HepG2 (cell line): ENCODE data around the gene LST1. TPM values are rescaled to one million over a fixed set of nuclear protein-coding genes. Genes with fewer than 3 reads are reported as not detected.

ENCODE experiments used
- ARHGAP35 ChIP-seq: sonication (generic); formaldehyde crosslinking; IDR thresholded peaks from 2 replicates; pipeline ENCODE4 v1.9.0; 2022; ENCODE audit warnings: mild to moderate bottlenecking, inconsistent platforms, moderate library complexity, missing genetic modification reagents, borderline replicate concordance
- DNMT1 ChIP-seq: sonication (generic); formaldehyde crosslinking; IDR thresholded peaks from 2 replicates; pipeline ENCODE4 v1.5.1; 2020; ENCODE audit warnings: mild to moderate bottlenecking, missing genetic modification reagents
- IRX3 ChIP-seq: sonication (generic); formaldehyde crosslinking; IDR thresholded peaks from 2 replicates; pipeline ENCODE4 v1.8.1; 2023; ENCODE audit warnings: mild to moderate bottlenecking, low read depth, missing genetic modification reagents, borderline replicate concordance
- SMARCC2 ChIP-seq: fragments of 450-650 bp; IDR thresholded peaks from 2 replicates; pipeline ENCODE4 v1.6.1; 2017; ENCODE audit warnings: antibody characterized with exemption, mild to moderate bottlenecking
- SNAPC4 ChIP-seq: sonication (generic); formaldehyde crosslinking; IDR thresholded peaks from 2 replicates; pipeline ENCODE4 v1.4.0; 2020; ENCODE audit warnings: mild to moderate bottlenecking, missing genetic modification reagents
- TAF1 ChIP-seq: sonication (generic); formaldehyde crosslinking; IDR thresholded peaks from 2 replicates; pipeline ENCODE4 v1.4.0; 2020; ENCODE audit warnings: missing genetic modification reagents
- ZFY ChIP-seq: sonication (generic); formaldehyde crosslinking; IDR thresholded peaks from 2 replicates; pipeline ENCODE4 v1.4.0; 2020; ENCODE audit warnings: missing genetic modification reagents
- ZNF33A ChIP-seq: sonication (generic); formaldehyde crosslinking; IDR thresholded peaks from 2 replicates; pipeline ENCODE4 v1.5.1; 2020; ENCODE audit warnings: missing genetic modification reagents, mild to moderate bottlenecking, moderate library complexity, borderline replicate concordance
- ZNF512 ChIP-seq: sonication (generic); formaldehyde crosslinking; IDR thresholded peaks from 2 replicates; pipeline ENCODE4 v1.4.0; 2020; ENCODE audit warnings: mild to moderate bottlenecking, missing genetic modification reagents
- ZNF543 ChIP-seq: sonication (generic); formaldehyde crosslinking; IDR thresholded peaks from 2 replicates; pipeline ENCODE4 v1.4.0; 2020; ENCODE audit warnings: mild to moderate bottlenecking, missing genetic modification reagents
- ZNF549 ChIP-seq: sonication (generic); formaldehyde crosslinking; IDR thresholded peaks from 2 replicates; pipeline ENCODE4 v1.5.0; 2020; ENCODE audit warnings: missing genetic modification reagents
- ZNF598 ChIP-seq: sonication (generic); formaldehyde crosslinking; IDR thresholded peaks from 2 replicates; pipeline ENCODE4 v1.5.1; 2020; ENCODE audit warnings: mild to moderate bottlenecking, missing genetic modification reagents, borderline replicate concordance
- polyA plus RNA-seq, 8 experiments: library from polyadenylated mRNA; depleted of rRNA in 3 of 8; stranded (reverse) in 7 of 8; unstranded in 1 of 8; fragments of >200 nt; fragmentation: Illumina TruSeq in 4 of 8; extraction: Trizol in 4 of 8; gene quantifications; 2 replicates each; pipeline versions ENCODE4 v1.2.1 to v1.2.3, GENCODE V29; 2011 to 2016; ENCODE audit warnings: low read depth in 4 of 8, missing spikeins in 1 of 8, mixed read lengths in 1 of 8; ENCODE audit not compliant: insufficient read depth in 1 of 8
- total RNA-seq, 5 experiments: library from RNA; depleted of rRNA; stranded (reverse); fragments of >200 nt; fragmentation: Illumina TruSeq; extraction: Trizol; gene quantifications; 2 replicates each; pipeline ENCODE4 v1.2.3, GENCODE V29; 2016; ENCODE audit warnings: low read depth in 1 of 5
- TF ChIP-seq, protein P1 (sequence below): sonication (generic); formaldehyde crosslinking; IDR thresholded peaks from 2 replicates; pipeline ENCODE4 v1.4.0; 2020; ENCODE audit warnings: mild to moderate bottlenecking, missing genetic modification reagents

The LST1 gene
- total and polyA plus RNA-seq, 2 of the 13 experiments (the other 11 are each of a cell fraction or from before 2014, with no cell fraction given) = not detected

DNA sequence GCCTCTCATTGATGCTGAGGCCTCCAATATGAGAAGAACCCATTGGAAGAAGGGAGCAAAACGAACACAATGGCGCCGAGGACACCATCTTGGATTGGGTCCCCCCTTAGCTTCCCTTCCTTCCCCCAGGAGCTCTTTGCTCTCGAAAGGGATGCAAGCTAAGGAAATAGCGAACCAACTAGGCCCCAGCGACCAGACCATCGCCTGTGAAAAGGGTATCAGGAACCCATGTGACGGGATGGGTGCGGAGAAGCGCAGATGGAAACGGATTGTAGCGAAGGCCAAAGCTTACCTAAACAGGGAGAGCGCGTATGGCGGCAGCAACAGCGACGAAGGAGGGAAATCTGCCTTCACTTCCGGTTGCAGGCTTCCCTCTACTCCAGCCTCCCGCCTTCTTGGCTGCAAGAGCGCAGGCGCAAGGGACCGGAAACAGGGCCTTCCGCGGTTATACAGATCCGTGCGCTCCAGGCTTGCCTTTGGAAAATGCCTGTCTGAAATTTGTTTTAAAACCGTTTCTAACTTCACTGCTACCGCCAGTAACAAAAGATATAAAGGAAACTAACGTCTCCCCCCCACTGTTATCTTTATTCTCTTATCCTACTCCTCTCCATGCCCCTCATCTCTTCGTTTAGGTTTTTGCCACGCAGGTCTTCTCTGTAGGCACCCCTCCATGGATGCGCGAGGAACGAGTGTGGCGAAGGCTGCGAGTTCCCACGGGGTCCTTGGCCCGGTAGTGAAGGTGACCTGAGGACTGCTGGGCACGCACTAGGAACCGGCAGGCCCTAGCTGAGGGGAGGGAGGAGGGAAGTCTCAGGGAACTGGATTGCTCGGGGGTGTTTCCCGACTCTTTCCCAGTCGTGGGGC, 44.2 kb upstream of the LST1 start, which contains the start of gene DDX39B (continued):
- TF ChIP-seq ZNF598 (CRISPR knock-in tag) (peak; percentile 92), ZFY (CRISPR knock-in tag) (peak; percentile 99), TAF1 (CRISPR knock-in tag) (peak; percentile 100), SNAPC4 (peak; percentile 74), ZNF543 (peak; percentile 58), DNMT1 (CRISPR knock-in tag) (peak; percentile 88; the same call in 1 of the 2 replicates), ARHGAP35 (CRISPR knock-in tag) (no peak; the same call in none of the 2 replicates), ZNF512 (CRISPR knock-in tag) (no peak), ZNF549 (no peak), SMARCC2 (no peak), ZNF33A (CRISPR knock-in tag) (peak; percentile 77; the same call in 1 of the 2 replicates), IRX3 (CRISPR knock-in tag) (no peak; the same call in 1 of the 2 replicates)
- TF ChIP-seq, protein P1, sequence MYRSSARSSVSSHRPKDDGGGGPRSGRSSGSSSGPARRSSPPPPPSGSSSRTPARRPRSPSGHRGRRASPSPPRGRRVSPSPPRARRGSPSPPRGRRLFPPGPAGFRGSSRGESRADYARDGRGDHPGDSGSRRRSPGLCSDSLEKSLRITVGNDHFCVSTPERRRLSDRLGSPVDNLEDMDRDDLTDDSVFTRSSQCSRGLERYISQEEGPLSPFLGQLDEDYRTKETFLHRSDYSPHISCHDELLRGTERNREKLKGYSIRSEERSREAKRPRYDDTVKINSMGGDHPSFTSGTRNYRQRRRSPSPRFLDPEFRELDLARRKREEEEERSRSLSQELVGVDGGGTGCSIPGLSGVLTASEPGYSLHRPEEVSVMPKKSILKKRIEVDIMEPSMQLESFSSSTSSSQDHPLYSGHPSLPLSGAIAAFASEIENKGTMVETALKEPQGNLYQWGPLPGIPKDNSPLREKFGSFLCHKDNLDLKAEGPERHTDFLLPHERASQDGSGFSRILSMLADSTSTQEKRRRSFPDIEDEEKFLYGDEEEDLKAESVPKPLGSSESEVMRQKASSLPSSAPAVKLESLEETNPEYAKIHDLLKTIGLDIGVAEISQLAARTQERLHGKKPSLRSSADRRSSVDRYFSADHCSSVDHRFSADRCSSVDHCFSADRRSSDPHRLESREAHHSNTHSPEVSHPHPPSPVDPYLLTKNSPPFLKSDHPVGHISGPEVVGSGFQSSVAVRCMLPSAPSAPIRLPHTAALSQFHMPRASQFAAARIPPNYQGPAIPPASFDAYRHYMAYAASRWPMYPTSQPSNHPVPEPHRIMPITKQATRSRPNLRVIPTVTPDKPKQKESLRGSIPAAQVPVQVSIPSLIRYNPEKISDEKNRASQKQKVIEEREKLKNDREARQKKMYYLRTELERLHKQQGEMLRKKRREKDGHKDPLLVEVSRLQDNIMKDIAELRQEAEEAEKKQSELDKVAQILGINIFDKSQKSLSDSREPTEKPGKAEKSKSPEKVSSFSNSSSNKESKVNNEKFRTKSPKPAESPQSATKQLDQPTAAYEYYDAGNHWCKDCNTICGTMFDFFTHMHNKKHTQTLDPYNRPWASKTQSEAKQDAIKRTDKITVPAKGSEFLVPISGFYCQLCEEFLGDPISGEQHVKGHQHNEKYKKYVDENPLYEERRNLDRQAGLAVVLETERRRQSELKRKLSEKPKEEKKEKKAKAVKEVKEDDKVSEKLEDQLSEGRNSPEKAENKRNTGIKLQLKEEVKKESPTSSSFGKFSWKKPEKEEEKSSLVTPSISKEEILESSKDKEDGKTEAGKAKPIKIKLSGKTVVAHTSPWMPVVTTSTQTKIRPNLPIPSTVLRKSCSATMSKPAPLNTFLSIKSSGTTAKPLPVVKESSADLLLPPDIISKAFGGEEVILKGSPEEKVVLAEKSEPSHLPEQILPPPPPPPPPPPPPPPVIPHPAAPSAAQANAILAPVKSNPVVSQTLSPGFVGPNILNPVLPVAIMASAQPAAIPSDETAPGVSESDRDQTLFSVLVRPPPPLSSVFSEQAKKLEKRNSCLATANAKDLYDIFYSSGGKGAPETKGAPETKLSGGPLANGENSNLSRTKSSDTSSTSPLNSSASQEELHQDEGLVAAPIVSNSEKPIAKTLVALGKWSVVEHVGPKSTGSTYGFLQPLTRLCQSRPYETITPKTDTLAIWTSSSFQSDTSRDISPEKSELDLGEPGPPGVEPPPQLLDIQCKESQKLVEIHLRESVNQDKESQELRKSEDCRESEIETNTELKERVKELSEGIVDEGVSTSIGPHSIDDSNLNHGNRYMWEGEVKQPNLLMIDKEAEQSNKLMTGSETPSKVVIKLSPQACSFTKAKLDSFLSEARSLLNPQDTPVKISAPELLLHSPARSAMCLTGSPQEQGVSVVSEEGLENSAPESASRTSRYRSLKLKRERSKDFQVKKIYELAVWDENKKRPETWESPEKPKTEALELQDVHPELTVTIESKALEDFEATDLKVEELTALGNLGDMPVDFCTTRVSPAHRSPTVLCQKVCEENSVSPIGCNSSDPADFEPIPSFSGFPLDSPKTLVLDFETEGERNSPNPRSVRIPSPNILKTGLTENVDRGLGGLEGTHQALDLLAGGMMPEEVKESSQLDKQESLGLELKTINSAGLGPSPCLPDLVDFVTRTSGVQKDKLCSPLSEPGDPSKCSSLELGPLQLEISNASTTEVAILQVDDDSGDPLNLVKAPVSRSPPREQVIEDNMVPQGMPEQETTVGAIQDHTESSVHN = no peak
